Measurements from ENCODE around the gene RNF4. TPM values are rescaled to one million over a fixed set of nuclear protein-coding genes. Genes with fewer than 3 reads are reported as not detected.

RNF4 gene
- total RNA-seq, 1 donor = 68.8 TPM

DNA sequence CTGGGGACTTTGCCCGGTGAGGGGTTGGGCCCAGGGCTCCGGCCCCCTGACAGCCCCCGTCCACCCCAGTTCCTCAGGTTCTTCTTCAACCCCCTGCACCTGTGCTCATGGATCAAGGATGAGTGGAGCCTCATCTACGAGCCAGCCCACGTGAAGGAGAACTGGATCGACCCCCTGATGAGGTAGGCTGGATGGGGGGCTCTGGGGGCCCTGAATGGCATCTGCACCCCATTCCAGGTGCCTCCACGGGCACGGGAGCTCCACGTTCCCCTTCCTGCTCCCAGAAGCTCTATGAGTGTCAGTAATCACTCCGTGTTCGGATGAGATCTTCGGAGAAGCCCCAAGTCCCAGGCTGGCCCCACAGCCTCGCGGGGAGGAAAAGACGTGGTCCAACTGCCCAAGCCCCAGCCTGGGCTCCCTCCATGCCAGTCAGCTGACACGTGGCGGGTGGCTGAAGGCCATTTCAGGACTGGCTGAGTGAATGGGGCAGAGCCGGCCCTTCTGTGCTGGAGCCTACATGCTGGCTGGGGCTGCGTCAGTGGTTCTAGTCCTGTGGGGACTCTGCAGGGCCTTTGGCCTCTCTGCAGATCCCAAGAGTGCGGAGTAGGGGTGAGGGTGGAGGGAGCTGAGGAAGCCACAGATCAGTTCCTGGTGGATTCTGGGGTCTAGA lies 25.7 kb upstream of the RNF4 start:
- H3K4me2 ChIP-seq (ENCODE audit: insufficient read depth, low read length) = no peak overlapping the region
- H2AFZ ChIP-seq (ENCODE audit: low read length) = no peak overlapping the region
- H3K4me1 ChIP-seq (ENCODE audit: insufficient read depth, low read length) = no peaks in the 10 kb centered on the region
- H3K4me3 ChIP-seq (ENCODE audit: insufficient read depth, low read length) = no peak overlapping the region
- H3K79me2 ChIP-seq (ENCODE audit: insufficient read depth, low read length) = no peaks in the 10 kb centered on the region
- no peaks in the 10 kb centered on the region for H3K9me3 ChIP-seq (ENCODE audit: low read depth, low read length)
- no peaks in the 10 kb centered on the region for H3K36me3 ChIP-seq (ENCODE audit: insufficient read depth, low read length)
- no peak overlapping the region for H3K27ac ChIP-seq (ENCODE audit: low read depth, low read length)
- no peaks in the 10 kb centered on the region for H4K20me1 ChIP-seq (ENCODE audit: insufficient read depth, low read length)
- DNase-seq (ENCODE audit: insufficient read length, low spot score, missing footprints) = peak; percentile 72
- TF ChIP-seq CTCF (IDR thresholded peaks at IDR 0.05; ENCODE audit: extremely low read depth, low read depth, low read length) = no peak
- no peaks in the 10 kb centered on the region for H3K27me3 ChIP-seq (ENCODE audit: insufficient read depth, low read length)

DNA sequence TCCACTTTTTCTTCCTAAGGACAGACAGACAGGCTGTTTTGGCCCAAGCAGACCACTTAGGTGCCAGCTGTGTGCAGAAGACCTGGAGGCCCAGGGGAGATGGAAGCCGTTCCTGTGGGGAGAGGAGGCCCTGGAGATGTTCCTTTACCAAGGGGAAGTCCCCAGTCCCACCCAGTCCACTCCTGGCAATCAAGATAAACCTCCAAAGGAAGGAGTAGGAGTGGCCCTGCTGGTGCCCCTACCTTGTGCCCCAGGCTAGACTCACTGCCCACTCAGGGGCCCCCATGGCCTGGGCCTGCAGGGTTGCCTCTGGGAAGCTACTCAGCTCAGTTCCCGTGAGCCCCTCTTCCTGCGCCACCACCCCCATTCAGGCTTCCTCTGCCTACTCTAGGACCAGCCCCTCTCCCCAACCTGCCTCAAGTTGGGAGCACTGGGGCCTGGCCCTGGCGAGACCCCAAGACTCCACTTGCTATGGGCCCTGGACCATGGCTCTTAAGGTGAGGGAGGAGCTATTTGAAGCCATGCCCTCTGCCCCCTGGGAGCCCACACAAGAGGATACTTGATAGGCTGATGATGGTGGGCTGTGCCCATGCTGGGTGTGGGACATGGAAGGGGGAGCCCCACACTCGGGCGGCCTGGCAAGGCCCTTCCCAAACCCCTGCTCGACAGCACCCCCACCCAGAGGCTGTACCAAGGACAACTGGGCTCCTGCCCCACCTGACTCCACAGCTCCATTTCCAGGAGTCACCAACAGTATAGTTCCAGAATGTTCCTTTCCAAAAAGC lies 24.8 kb upstream of the RNF4 start:
- no peak for TF ChIP-seq CTCF (IDR thresholded peaks at IDR 0.05; ENCODE audit: extremely low read depth, low read depth, low read length)
- H3K27ac ChIP-seq (ENCODE audit: low read depth, low read length) = no peak overlapping the region
- H3K4me3 ChIP-seq (ENCODE audit: insufficient read depth, low read length) = no peak overlapping the region
- H2AFZ ChIP-seq (ENCODE audit: low read length) = no peak overlapping the region
- no peaks in the 10 kb centered on the region for H3K36me3 ChIP-seq (ENCODE audit: insufficient read depth, low read length)
- no peaks in the 10 kb centered on the region for H4K20me1 ChIP-seq (ENCODE audit: insufficient read depth, low read length)
- H3K79me2 ChIP-seq (ENCODE audit: insufficient read depth, low read length) = no peaks in the 10 kb centered on the region
- no peaks in the 10 kb centered on the region for H3K27me3 ChIP-seq (ENCODE audit: insufficient read depth, low read length)
- peak; percentile 70 for DNase-seq (ENCODE audit: insufficient read length, low spot score, missing footprints)
- H3K4me1 ChIP-seq (ENCODE audit: insufficient read depth, low read length) = no peaks in the 10 kb centered on the region
- H3K9me3 ChIP-seq (ENCODE audit: low read depth, low read length) = no peaks in the 10 kb centered on the region
- H3K4me2 ChIP-seq (ENCODE audit: insufficient read depth, low read length) = no peak overlapping the region

- no peaks in the 10 kb centered on the region for H3K4me1 ChIP-seq (ENCODE audit: insufficient read depth, low read length)
- H3K27ac ChIP-seq (ENCODE audit: low read depth, low read length) = no peak overlapping the region
- no peak overlapping the region for H3K4me2 ChIP-seq (ENCODE audit: insufficient read depth, low read length)
- TF ChIP-seq CTCF (IDR thresholded peaks at IDR 0.05; ENCODE audit: extremely low read depth, low read depth, low read length) = no peak
- no peak overlapping the region for H3K4me3 ChIP-seq (ENCODE audit: insufficient read depth, low read length)
- H4K20me1 ChIP-seq (ENCODE audit: insufficient read depth, low read length) = no peaks in the 10 kb centered on the region
- H3K36me3 ChIP-seq (ENCODE audit: insufficient read depth, low read length) = no peaks in the 10 kb centered on the region
- no peak overlapping the region for H2AFZ ChIP-seq (ENCODE audit: low read length)
- no peaks in the 10 kb centered on the region for H3K27me3 ChIP-seq (ENCODE audit: insufficient read depth, low read length)
- H3K9me3 ChIP-seq (ENCODE audit: low read depth, low read length) = no peaks in the 10 kb centered on the region
- no peaks in the 10 kb centered on the region for H3K79me2 ChIP-seq (ENCODE audit: insufficient read depth, low read length)
- DNase-seq (ENCODE audit: insufficient read length, low spot score, missing footprints) = peak; percentile 78
Observed at GRCh38 chr4:2445130-2445529, 23.8 kb upstream of the RNF4 start.

DNA sequence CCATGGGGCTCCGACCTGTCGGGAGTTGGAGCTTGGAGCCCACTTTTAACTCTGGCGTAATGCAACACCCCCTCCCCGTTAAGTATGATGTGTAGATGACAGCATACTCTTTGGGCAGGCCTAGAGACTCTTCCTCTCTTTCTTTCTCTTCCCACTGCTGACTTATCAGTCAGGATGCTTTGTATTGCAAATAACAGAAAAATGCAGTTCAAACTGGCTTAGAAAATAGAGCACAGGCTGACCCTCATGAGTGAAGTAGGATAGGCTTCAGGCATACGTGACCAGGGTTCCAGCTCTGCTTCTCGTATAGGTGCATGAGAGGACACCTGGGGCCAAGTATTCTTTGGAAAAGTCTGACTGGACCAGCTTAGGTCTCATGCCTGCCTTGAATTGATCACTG lies 23.3 kb upstream of the RNF4 start:
- Histone ChIP-seq H4K20me1 (ENCODE audit: insufficient read depth, low read length) (no peaks in the 10 kb centered on the region), H3K36me3 (ENCODE audit: insufficient read depth, low read length) (no peaks in the 10 kb centered on the region), H3K4me1 (ENCODE audit: insufficient read depth, low read length) (no peaks in the 10 kb centered on the region), H3K27me3 (ENCODE audit: insufficient read depth, low read length) (no peaks in the 10 kb centered on the region), H3K9me3 (ENCODE audit: low read depth, low read length) (no peaks in the 10 kb centered on the region), H3K79me2 (ENCODE audit: insufficient read depth, low read length) (no peaks in the 10 kb centered on the region), H3K4me3 (ENCODE audit: insufficient read depth, low read length) (no peak overlapping the region), H3K27ac (ENCODE audit: low read depth, low read length) (no peak overlapping the region), H2AFZ (ENCODE audit: low read length) (no peak overlapping the region), H3K4me2 (ENCODE audit: insufficient read depth, low read length) (no peak overlapping the region)
- DNase-seq (ENCODE audit: insufficient read length, low spot score, missing footprints) = peak; percentile 62
- no peak for TF ChIP-seq CTCF (IDR thresholded peaks at IDR 0.05; ENCODE audit: extremely low read depth, low read depth, low read length)
